MCF 10A (cell line): ENCODE data around the gene KANK2. TPM values are rescaled to one million over a fixed set of nuclear protein-coding genes. Genes with fewer than 3 reads are reported as not detected.

Source experiments
- BruUV-seq: library from RNA; stranded (reverse); fragments of 400-500 nt; replicated peaks from 2 replicates; lab custom pipeline; 2021; lab: Mats Ljungman, UMichigan
- CTCF ChIA-PET: fragments of 300-600 bp; sonication (Branson Sonifier 250); formaldehyde crosslinking; extraction: SDS; loops from one replicate; lab custom pipeline; 2021; ENCODE audit warnings: antibody characterized with exemption, inconsistent platforms; lab: Yijun Ruan, JAX
- POLR2A ChIA-PET: fragments of 300-600, 350-650 bp; sonication (Branson Sonifier 250); formaldehyde crosslinking; extraction: SDS; loops from one replicate; lab custom pipeline; 2020; ENCODE audit warnings: antibody characterized with exemption, inconsistent platforms; lab: Yijun Ruan, JAX
- DNase-seq: peaks from one replicate; pipeline ENCODE4 v3.0.0-alpha.2; 2018; ENCODE audit not compliant: unreplicated experiment
- H3K27ac Mint-ChIP-seq: one replicate; pipeline ENCODE4 v1.8.0; 2022; ENCODE audit warnings: mild to moderate bottlenecking, low read depth, mixed read lengths; ENCODE audit not compliant: unreplicated experiment
- H3K27me3 Mint-ChIP-seq: one replicate; pipeline ENCODE4 v1.8.0; 2022; ENCODE audit warnings: mixed read lengths; ENCODE audit not compliant: insufficient read depth, unreplicated experiment
- H3K36me3 Mint-ChIP-seq: one replicate; pipeline ENCODE4 v1.8.0; 2022; ENCODE audit warnings: mild to moderate bottlenecking, moderate library complexity, mixed read lengths; ENCODE audit not compliant: insufficient read depth, unreplicated experiment
- H3K4me1 Mint-ChIP-seq: one replicate; pipeline ENCODE4 v1.8.0; 2022; ENCODE audit warnings: mixed read lengths; ENCODE audit not compliant: insufficient read depth, unreplicated experiment
- H3K4me3 Mint-ChIP-seq: one replicate; pipeline ENCODE4 v1.8.0; 2022; ENCODE audit warnings: mild to moderate bottlenecking, moderate library complexity, mixed read lengths; ENCODE audit not compliant: unreplicated experiment
- H3K9me3 Mint-ChIP-seq: one replicate; pipeline ENCODE4 v1.8.0; 2022; ENCODE audit warnings: mixed read lengths; ENCODE audit not compliant: unreplicated experiment
- CTCF ChIP-seq: fragments of 200-600 bp; IDR thresholded peaks from one replicate; pipeline ENCODE4 v1.8.0; 2022; ENCODE audit warnings: antibody characterized with exemption, mild to moderate bottlenecking; ENCODE audit not compliant: unreplicated experiment
- intact Hi-C: fragments of 100-400 bp; cut with micrococcal nuclease; formaldehyde crosslinking; loops from 2 replicates; pipeline ENCODE4 v1.14.1; 2022
- total RNA-seq: library from RNA; stranded (reverse); gene quantifications from 2 replicates; pipeline ENCODE4 v1.2.3, GENCODE V29; 2022

KANK2 gene
- total RNA-seq, 1 experiment from 2014 or later, result 29.2 TPM

- intact Hi-C loops, result no loop called here
- no peaks in the 10 kb centered on the region for H3K9me3 Mint-ChIP-seq
- no TSS peak for BruUV-seq
- no peaks in the 10 kb centered on the region for H3K27me3 Mint-ChIP-seq
- no peak overlapping the region for H3K4me3 Mint-ChIP-seq
- peaks cover 82% of the 10 kb centered on the region for H3K36me3 Mint-ChIP-seq
- no peaks in the 10 kb centered on the region for H3K4me1 Mint-ChIP-seq
- CTCF ChIA-PET, result no interaction called here
- no peak overlapping the region for H3K27ac Mint-ChIP-seq
- DNase-seq, result no peak
- POLR2A ChIA-PET, result no interaction called here
- no peak for TF ChIP-seq CTCF
Measured at GRCh38 chr19:11175920-11176319, 21.4 kb downstream of the KANK2 start.

- BruUV-seq, result no TSS peak
- no peak for TF ChIP-seq CTCF
- ChIA-PET POLR2A (no interaction called here), CTCF (interaction anchor here (0.6 kb wide), 1 partner anchor 18 kb away, joined by 3 read pairs; no protein-coding TSS in a partner anchor)
- Mint-ChIP-seq H3K4me1 (no peaks in the 10 kb centered on the region), H3K9me3 (no peaks in the 10 kb centered on the region), H3K27me3 (no peaks in the 10 kb centered on the region), H3K4me3 (no peak overlapping the region), H3K36me3 (peaks cover 84% of the 10 kb centered on the region), H3K27ac (no peak overlapping the region)
- intact Hi-C loops, result no loop called here
- no peak for DNase-seq
Measured at GRCh38 chr19:11174336-11174735, 23.0 kb downstream of the KANK2 start.

GRCh38 chr19:11173516-11174155 lies 23.7 kb downstream of the KANK2 start:
- H3K27ac Mint-ChIP-seq, result no peak overlapping the region
- no peaks in the 10 kb centered on the region for H3K27me3 Mint-ChIP-seq
- BruUV-seq, result no TSS peak
- POLR2A ChIA-PET, result no interaction called here
- CTCF ChIA-PET, result interaction anchor here (0.6 to 1.0 kb wide), 2 partner anchors 10 to 18 kb away, joined by 3 read pairs; no protein-coding TSS in a partner anchor
- H3K4me1 Mint-ChIP-seq, result peaks cover 2% of the 10 kb centered on the region
- no peak overlapping the region for H3K4me3 Mint-ChIP-seq
- no peak for DNase-seq
- intact Hi-C loops, result no loop called here
- peaks cover 86% of the 10 kb centered on the region for H3K36me3 Mint-ChIP-seq
- TF ChIP-seq CTCF, result no peak
- no peaks in the 10 kb centered on the region for H3K9me3 Mint-ChIP-seq

- H3K9me3 Mint-ChIP-seq, result no peaks in the 10 kb centered on the region
- ChIA-PET POLR2A (no interaction called here), CTCF (interaction anchor here (0.5 to 1.0 kb wide), 4 partner anchors 9 to 269 kb away, joined by 3 to 4 read pairs (median 3); no protein-coding TSS in a partner anchor)
- DNase-seq, result no peak
- no peaks in the 10 kb centered on the region for H3K27me3 Mint-ChIP-seq
- H3K4me1 Mint-ChIP-seq, result peaks cover 12% of the 10 kb centered on the region
- no peak for TF ChIP-seq CTCF
- intact Hi-C loops, result no loop called here
- H3K4me3 Mint-ChIP-seq, result no peak overlapping the region
- H3K27ac Mint-ChIP-seq, result no peak overlapping the region
- BruUV-seq, result no TSS peak
- H3K36me3 Mint-ChIP-seq, result peaks cover 91% of the 10 kb centered on the region
Measured at GRCh38 chr19:11172576-11172975, 24.8 kb downstream of the KANK2 start.
